HG03159 (cell line): ENCODE measurements around the gene MAPKAP1.
"Not testable (repeated sequence)": the region's sequence is repeated elsewhere in the genome, so short reads cannot be mapped to it uniquely, and the experiment has no call there.

ENCODE experiments used
- ATAC-seq: cut with Tn5 transposase; IDR thresholded peaks from one replicate; pipeline ENCODE4 v1.9.1; 2021; ENCODE audit warnings: mild to moderate bottlenecking, moderate library complexity; ENCODE audit not compliant: unreplicated experiment

Gene MAPKAP1

DNA sequence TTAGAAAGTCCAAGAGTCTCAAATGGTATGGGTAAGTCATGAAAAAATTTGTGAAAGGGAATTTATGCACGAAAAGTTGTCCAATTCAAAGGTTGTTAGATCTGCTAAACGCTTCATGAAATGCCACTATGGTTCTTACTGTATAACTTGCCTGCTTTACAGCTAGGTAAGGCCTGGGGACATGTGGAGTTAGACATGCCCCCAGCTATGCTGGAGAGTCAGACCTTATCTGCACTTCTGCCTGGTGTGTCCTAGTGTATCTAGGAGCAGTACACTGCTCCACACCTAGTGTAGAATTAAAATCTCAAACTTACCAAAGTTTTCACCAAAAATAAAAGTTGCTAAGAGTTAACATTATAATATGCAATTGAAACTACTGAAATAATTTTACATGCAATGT is 136.8 kb downstream of the MAPKAP1 start:
- ATAC-seq = no peak

- ATAC-seq = no peak
Measured at GRCh38 chr9:125568621-125569020, 138.4 kb downstream of the MAPKAP1 start.

- ATAC-seq = not testable (repeated sequence)
Measured at GRCh38 chr9:125566051-125566450, 141.0 kb downstream of the MAPKAP1 start.

DNA sequence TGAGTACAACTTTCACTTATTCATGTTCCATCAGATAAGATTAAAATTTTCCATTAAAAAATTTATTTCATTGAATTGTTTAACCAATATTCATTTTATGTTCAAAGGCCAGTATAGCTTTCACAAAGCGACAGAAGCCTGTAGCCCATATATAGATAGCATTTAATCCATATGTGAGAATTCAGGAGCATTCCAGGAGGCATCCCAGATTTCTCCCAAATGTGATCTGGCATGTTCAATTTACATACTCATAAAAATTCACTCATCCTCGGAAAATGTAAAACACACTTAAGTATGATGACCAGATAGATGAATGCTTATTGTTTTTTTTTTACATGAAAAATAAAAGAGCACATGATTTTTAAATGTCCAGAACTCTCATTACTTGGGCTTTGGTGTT is 141.9 kb downstream of the MAPKAP1 start:
- ATAC-seq = no peak

DNA sequence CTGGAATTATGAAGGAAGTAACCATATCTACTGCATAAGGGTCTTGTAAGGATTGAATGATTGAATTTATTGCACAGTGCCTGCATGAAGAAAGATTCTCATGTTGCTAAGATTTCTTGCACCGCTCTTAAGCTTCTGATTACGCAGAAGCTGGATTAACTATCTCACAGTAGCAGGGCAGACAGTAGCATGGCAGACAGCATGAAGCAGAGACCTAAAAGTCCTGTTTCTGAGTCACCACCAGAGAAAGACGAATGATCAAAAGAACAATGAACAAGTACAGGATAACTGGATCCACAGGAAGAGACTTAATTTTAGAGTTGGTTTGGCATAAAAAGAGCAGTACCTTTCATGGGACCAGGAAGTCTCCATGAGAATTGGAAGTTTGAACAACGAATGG is 142.4 kb downstream of the MAPKAP1 start:
- ATAC-seq = no peak

DNA sequence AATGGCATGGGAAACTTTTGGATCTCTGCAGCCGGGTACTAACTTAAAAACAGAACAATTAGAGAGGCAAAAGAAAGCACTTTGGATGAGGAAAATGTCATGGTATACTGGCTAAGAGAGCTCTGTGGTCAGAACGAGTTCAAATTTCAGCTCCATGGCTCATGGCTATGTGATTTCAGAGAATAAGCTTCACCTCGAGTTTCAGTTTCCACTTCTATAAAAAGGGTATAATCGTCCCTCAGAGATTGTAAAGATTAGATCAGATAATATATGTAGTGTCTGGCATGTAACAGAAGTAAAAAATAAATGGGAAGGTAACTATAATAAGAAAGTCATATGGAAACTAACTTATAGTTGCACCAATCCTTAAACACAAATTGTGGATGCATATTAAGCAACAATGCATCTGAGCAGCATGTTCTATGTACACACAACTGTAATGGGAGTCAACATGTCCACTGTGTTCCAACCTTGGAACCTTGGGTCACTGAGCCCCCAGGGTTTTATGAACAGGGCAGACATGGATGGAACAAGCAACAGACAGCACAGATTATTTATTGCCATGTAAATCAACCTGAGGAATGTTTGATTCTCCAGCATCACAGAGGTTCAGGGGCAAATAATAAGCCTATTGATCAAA is 145.4 kb downstream of the MAPKAP1 start:
- ATAC-seq = no peak

GRCh38 chr9:125559894-125560293 is 147.1 kb downstream of the MAPKAP1 start:
- no peak for ATAC-seq

DNA sequence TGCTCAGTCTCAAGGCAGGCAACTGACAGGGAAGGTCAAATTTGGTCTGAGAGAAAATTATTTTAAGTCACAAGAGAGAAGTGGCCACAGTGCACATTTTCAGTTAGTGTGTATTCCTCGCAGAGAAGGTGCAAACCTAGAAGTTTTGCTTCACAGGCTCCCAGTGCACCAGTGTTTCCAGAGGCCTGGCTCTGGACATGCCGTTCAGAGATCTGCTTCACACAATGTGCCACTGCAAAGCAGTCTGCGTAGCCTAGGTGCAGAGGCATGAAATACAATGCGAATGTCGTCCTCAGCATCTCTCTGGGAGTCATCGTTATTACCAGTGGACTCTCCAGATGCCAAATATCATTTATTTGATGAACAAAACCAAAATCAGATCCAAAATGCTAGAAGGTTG is 147.8 kb downstream of the MAPKAP1 start:
- no peak for ATAC-seq

GRCh38 chr9:125558453-125559092 is 148.4 kb downstream of the MAPKAP1 start:
- ATAC-seq = no peak

GRCh38 chr9:125556046-125556721 is 150.8 kb downstream of the MAPKAP1 start:
- ATAC-seq = no peak

DNA sequence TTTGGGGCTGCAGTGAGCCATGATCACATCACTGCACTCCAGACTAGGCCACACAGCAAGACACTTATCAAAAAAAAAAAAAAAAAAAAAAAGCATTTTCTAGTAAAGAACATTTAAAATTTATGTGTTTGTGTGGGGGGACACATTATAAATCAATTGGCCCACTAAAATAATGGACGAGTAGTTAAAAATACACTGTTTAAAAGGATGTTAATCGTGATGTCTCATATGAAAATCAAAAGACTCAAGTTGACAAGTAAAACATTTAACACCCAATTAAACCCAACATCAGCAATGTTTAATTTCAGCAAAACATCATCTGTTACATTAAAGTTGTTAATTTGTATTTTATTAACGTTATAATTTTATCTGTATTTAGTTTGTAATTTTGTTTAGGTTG is 152.3 kb downstream of the MAPKAP1 start:
- ATAC-seq = no peak

- ATAC-seq = no peak
Measured at GRCh38 chr9:125551781-125552180, 155.2 kb downstream of the MAPKAP1 start.

GRCh38 chr9:125549891-125550885 is 156.8 kb downstream of the MAPKAP1 start:
- ATAC-seq = no peak

DNA sequence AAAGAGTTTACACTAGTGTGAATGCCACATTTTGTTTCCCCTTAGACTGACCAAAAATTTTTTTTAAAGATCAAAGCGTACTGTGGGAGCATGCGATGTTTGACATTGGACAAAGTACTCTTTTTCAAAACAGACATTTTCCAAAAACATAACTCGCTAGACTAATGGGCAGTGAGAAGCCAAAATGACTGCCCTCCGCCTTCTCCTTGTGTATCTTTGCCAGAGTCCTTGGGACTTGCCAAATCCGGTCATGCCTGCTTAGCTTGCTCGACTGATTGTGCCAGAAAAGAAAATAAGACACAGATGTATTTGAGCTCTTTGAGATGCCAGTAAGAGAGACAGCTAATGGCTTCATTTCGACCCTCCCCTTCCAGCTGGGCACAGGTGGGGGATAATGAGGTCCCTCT is 157.5 kb downstream of the MAPKAP1 start:
- ATAC-seq = no peak

GRCh38 chr9:125549039-125549438 is 158.0 kb downstream of the MAPKAP1 start:
- ATAC-seq = no peak

DNA sequence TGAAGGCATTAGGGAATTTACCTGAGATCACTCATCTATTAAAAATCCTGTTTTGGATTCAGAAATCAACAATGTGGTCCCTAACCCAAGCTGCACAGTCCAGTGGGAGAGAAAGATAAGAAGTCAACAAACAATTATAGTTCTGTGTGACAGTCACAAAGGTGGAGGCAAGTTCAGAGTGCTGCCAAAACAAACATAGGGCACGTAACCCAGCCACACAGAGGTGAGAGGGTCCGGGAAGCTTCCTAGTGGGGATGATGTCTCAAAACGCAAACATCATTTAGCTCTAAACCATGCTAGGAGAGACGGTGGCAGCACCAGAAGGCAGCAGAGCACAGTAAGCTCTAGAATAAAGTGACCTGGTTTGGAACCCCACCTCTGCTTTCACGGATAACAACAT is 158.9 kb downstream of the MAPKAP1 start:
- ATAC-seq = no peak

DNA sequence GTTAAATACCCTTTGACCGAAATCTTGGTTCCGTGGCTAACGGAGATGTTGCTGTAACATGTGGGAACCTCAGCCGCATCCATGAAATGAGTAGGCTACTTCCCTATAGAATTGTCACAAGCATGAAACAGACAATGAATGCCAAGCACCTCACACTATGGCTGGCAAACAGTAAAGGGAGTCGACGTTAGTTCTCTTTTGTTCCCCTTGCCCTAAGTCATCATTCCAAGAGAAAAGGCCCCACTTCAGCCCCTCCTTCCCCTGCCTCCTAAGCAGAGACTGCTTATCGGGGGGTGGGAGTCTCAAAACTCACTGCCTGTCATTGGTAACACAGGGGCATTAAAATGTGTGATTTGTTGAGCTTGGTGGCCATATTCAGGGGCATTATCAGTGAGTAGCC is 159.6 kb downstream of the MAPKAP1 start:
- no peak for ATAC-seq

DNA sequence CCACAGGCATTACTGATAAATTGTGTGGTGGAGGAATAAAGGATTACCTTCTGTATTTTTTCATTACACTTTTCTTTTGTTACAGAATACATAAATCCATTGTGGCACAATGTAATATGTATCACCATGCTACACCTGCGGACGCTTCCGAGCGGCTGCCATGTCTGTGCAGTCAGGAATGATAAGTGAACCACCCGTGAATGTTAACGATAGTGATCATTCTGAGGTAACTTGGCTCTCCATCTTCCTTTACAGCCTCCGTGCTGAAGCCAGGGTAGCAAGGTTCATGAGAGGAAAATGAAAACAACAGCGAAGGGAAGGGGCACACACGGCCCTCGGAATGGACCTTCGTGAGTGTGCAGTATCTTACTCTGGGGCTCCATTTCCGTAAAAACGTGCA is 161.2 kb downstream of the MAPKAP1 start:
- ATAC-seq = no peak

DNA sequence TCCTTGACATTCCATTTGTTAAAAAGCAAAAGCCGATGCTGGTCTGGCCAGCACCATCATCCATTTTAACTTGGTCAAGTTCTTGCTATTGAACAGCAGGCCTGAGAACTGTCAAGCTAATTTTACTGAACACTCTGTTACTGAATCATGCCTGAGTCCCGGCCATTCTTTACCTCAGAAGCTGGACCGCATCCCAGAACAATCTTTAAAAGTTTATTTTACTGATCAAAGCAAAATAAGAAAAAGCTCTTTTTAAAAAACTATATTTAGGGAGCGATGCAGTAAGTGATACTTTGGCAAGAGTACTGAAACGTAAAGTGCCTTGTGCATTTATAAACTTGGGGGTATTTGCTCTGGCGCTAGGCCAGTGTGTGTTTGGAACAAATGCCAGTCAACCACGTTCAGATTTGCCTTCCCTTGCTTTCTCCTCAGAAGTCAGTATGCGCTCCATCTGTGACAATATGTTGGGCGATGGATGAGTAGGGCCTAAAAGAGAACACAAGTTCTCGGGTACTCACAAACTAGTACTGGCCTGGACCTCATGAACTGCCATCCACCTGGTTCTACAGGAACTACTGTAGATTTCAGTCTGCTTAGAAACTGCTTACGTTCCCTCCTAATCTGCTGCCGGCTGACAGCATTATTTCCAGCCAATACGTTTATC is 161.9 kb downstream of the MAPKAP1 start:
- no peak for ATAC-seq

DNA sequence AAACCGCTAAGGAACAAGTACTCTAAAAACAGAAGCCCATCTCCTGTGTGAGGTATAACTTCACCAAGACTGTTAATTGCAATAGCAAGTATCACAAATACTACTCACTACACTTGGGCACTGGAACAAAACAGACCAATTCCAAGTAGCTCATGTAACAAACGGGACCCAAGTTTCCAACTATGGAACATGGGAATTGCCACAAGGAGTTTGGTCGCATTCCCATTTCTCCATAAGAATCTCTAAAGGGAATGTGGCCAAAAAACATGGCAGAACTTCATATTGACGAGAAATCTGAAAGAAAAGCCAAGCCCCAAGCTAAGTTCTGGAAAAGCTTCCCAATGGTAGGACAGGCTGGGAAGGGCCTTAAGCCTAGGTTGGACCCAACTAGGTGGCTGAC is 162.5 kb downstream of the MAPKAP1 start:
- no peak for ATAC-seq

GRCh38 chr9:125541840-125542243 is 165.2 kb downstream of the MAPKAP1 start:
- no peak for ATAC-seq
